ENCODE measurements around the gene SF1.
"Not testable (repeated sequence)": the region's sequence is repeated elsewhere in the genome, so short reads cannot be mapped to it uniquely, and the experiment has no call there.

SF1 gene

GRCh38 chr11:64778473-64779298 is at the start of gene SF1:
TSS of gene SF1 (minus strand) at chr11:64778542. CDS start at chr11:64778392, 150 bp downstream.
- peak; percentile 94 to 99 for DNase-seq (ENCODE audit: low read depth in 1 of 2, low spot score in 1 of 2)

GRCh38 chr11:64827451-64827839 is 49.1 kb upstream of the SF1 start:
- DNase-seq (ENCODE audit: low read depth in 1 of 2, low spot score in 1 of 2): no peak

- DNase-seq (ENCODE audit: low read depth in 1 of 2, low spot score in 1 of 2): no peak
Observed at GRCh38 chr11:64826578-64827450, 48.5 kb upstream of the SF1 start.

- DNase-seq (ENCODE audit: low read depth in 1 of 2, low spot score in 1 of 2): no peak
Observed at GRCh38 chr11:64826062-64826461, 47.7 kb upstream of the SF1 start.

- DNase-seq (ENCODE audit: low read depth in 1 of 2, low spot score in 1 of 2): no peak
Observed at GRCh38 chr11:64823568-64824119, 45.3 kb upstream of the SF1 start.

- DNase-seq (ENCODE audit: low read depth in 1 of 2, low spot score in 1 of 2): no peak
Observed at GRCh38 chr11:64817476-64817875, 39.1 kb upstream of the SF1 start.

- not testable (repeated sequence) for DNase-seq (ENCODE audit: low read depth in 1 of 2, low spot score in 1 of 2)
Observed at GRCh38 chr11:64815433-64815832, 37.1 kb upstream of the SF1 start.

- no peak for DNase-seq (ENCODE audit: low read depth in 1 of 2, low spot score in 1 of 2)
Observed at GRCh38 chr11:64814712-64815187, 36.4 kb upstream of the SF1 start.

GRCh38 chr11:64813826-64814225 is 35.5 kb upstream of the SF1 start:
- no peak for DNase-seq (ENCODE audit: low read depth in 1 of 2, low spot score in 1 of 2)

GRCh38 chr11:64810891-64811272 is 32.5 kb upstream of the SF1 start:
- DNase-seq (ENCODE audit: low read depth in 1 of 2, low spot score in 1 of 2): no peak

GRCh38 chr11:64810271-64810890 is 32.0 kb upstream of the SF1 start, which contains the start of gene MEN1:
TSS of gene MEN1 (minus strand) at chr11:64810551. CDS start at chr11:64810109, 442 bp downstream.
- peak; percentile 42 to 66 for DNase-seq (ENCODE audit: low read depth in 1 of 2, low spot score in 1 of 2)

GRCh38 chr11:64809781-64810241 is 31.5 kb upstream of the SF1 start:
- DNase-seq (ENCODE audit: low read depth in 1 of 2, low spot score in 1 of 2): no peak

GRCh38 chr11:64805481-64805880 is 27.1 kb upstream of the SF1 start:
- no peak for DNase-seq (ENCODE audit: low read depth in 1 of 2, low spot score in 1 of 2)

GRCh38 chr11:64804346-64805210 is 26.2 kb upstream of the SF1 start:
- no peak for DNase-seq (ENCODE audit: low read depth in 1 of 2, low spot score in 1 of 2)

- no peak for DNase-seq (ENCODE audit: low read depth in 1 of 2, low spot score in 1 of 2)
Observed at GRCh38 chr11:64803846-64804345, 25.6 kb upstream of the SF1 start.

- DNase-seq (ENCODE audit: low read depth in 1 of 2, low spot score in 1 of 2): peak; percentile 81 to 86
Observed at GRCh38 chr11:64803158-64803845, 25.0 kb upstream of the SF1 start, which contains the start of gene MAP4K2. TSS of gene MAP4K2 (minus strand) at chr11:64803214. CDS start at chr11:64803149, 65 bp downstream.

- DNase-seq (ENCODE audit: low read depth in 1 of 2, low spot score in 1 of 2): no peak
Observed at GRCh38 chr11:64802370-64803157, 24.2 kb upstream of the SF1 start.
